Stimulated activated CD4-positive, alpha-beta T cell treated with anti-CD3 and anti-CD28 coated beads, Interleukin-15, amount 100 ng/mL, for 24 hours (primary cell): ENCODE data around the gene OTULINL.

ENCODE experiments used
- DNase-seq: peaks from one replicate; pipeline ENCODE4 v3.0.0-alpha.2; 2020

The OTULINL gene

GRCh38 chr5:14603141-14603540 is 21.5 kb downstream of the OTULINL start:
- no peak for DNase-seq

- DNase-seq: no peak
These were observed 25.5 kb downstream of the OTULINL start for GRCh38 chr5:14607104-14607503.

- DNase-seq: no peak
These were observed 26.6 kb downstream of the OTULINL start for GRCh38 chr5:14608169-14608568.

GRCh38 chr5:14611737-14612136 is 30.1 kb downstream of the OTULINL start:
- no peak for DNase-seq

GRCh38 chr5:14614490-14614889 is 32.9 kb downstream of the OTULINL start:
- DNase-seq: no peak

- no peak for DNase-seq
These were observed 33.8 kb downstream of the OTULINL start for GRCh38 chr5:14615365-14615764.

GRCh38 chr5:14617441-14617840 is 35.8 kb downstream of the OTULINL start:
- no peak for DNase-seq

- no peak for DNase-seq
These were observed 45.7 kb downstream of the OTULINL start for GRCh38 chr5:14627270-14627669.

- DNase-seq: peak; percentile 58
These were observed 46.8 kb downstream of the OTULINL start for GRCh38 chr5:14628346-14628745.

- DNase-seq: no peak
These were observed 49.1 kb downstream of the OTULINL start for GRCh38 chr5:14630671-14631070.

GRCh38 chr5:14635656-14636055 is 54.1 kb downstream of the OTULINL start:
- DNase-seq: no peak

GRCh38 chr5:14640765-14641164 is 59.2 kb downstream of the OTULINL start:
- DNase-seq: no peak

GRCh38 chr5:14644623-14645237 is 63.1 kb downstream of the OTULINL start:
- no peak for DNase-seq

GRCh38 chr5:14650052-14650451 is 68.5 kb downstream of the OTULINL start:
- DNase-seq: no peak

GRCh38 chr5:14655146-14655741 is 73.7 kb downstream of the OTULINL start:
- DNase-seq: no peak

GRCh38 chr5:14656898-14657297 is 75.3 kb downstream of the OTULINL start:
- no peak for DNase-seq

- no peak for DNase-seq
These were observed 78.4 kb downstream of the OTULINL start for GRCh38 chr5:14659821-14660607.

GRCh38 chr5:14660833-14661232 is 79.2 kb downstream of the OTULINL start:
- DNase-seq: no peak
